Pancreas (tissue), 10 donors: Measurements from ENCODE around the gene ERN1. TPM values are rescaled to one million over a fixed set of nuclear protein-coding genes. Genes with fewer than 3 reads are reported as not detected.
A peak's percentile ranks its signal among the peaks of the same experiment; 100 is the strongest.
"Not testable (repeated sequence)": the region's sequence is repeated elsewhere in the genome, so short reads cannot be mapped to it uniquely, and the experiment has no call there.

ENCODE experiments used
- ATAC-seq, 4 donors: fragments of 200-7000 bp; cut with Tn5 transposase; one replicate each; pipeline versions ENCODE4 v1.8.0 to v1.9.1; 2020; ENCODE audit warnings: mild to moderate bottlenecking in 4 of 4, moderate library complexity in 4 of 4
- DNase-seq, 6 donors: peaks; one replicate each; pipeline ENCODE4 v3.0.0-alpha.2; 2020
- FAIRE-seq: peaks from 2 replicates; lab custom pipeline; 2012; peaks lifted over from hg19 to GRCh38; lab: Jason Lieb, UNC
- H3K27ac ChIP-seq, 4 donors: fragments of 200-600 bp; sonication (generic); 1 replicate in 3 of 4; 2 replicates in 1 of 4; pipeline versions ENCODE4 v1.5.0 to v1.8.0; 2020
- H3K27me3 ChIP-seq, 4 donors: fragments of 200-600 bp; one replicate each; pipeline ENCODE4 v1.8.0; 2021
- H3K36me3 ChIP-seq, 3 donors: fragments of 200-600 bp; sonication (generic) in 1 of 3; one replicate each; pipeline versions ENCODE4 v1.5.0 to v1.8.0; 2020 to 2021
- H3K4me1 ChIP-seq, 3 donors: fragments of 200-600 bp; one replicate each; pipeline ENCODE4 v1.8.0; 2021
- H3K4me3 ChIP-seq, 4 donors: fragments of 200-600 bp; sonication (generic) in 2 of 4; one replicate each; pipeline versions ENCODE4 v1.5.0 to v1.8.0; 2020 to 2021
- H3K9me3 ChIP-seq, 4 donors: fragments of 200-600 bp; one replicate each; pipeline ENCODE4 v1.8.0; 2021
- CTCF ChIP-seq, 4 donors: fragments of 200-600 bp; sonication (generic) in 3 of 4; IDR thresholded peaks; one replicate each; pipeline versions ENCODE4 v1.5.0 to v1.8.0; 2021; ENCODE audit warnings: antibody characterized with exemption in 4 of 4
- WGBS, 2 donors: extraction: QIAGEN DNeasy Blood & Tissue Kit; methylation state at CpG; one replicate each; pipeline ENCODE4 v1.1.7; 2013; 5-methylcytosine and 5-hydroxymethylcytosine counted together
- intact Hi-C, 3 donors: fragments of 100-400 bp; cut with DNase I; formaldehyde crosslinking; loops; one replicate each; pipeline versions ENCODE4 v1.11.1 to v1.14.2; 2022
- polyA plus RNA-seq, 2 donors: library from polyadenylated mRNA; stranded (reverse); fragments of 200-250 nt; gene quantifications; one replicate each; pipeline ENCODE4 v1.2.3, GENCODE V29; 2013
- total RNA-seq, 6 donors: library from RNA; stranded (reverse); fragmentation: NEBNext Ultra II Directional in 4 of 6; extraction: Animal tissue kit (Norgen Biotek cat#: 25700) in 4 of 6; gene quantifications; one replicate each; pipeline versions ENCODE4 v1.2.1 to v1.2.4, GENCODE V29; 2021 to 2023
- donor health status: healthy with polysubstance abuse.
- donor health status: DM: no; HTN: no; CAD: no; lungs with moderate emphysema.
- donor health status: DM: no; HTN: no; CAD: no.
- donor health status: control.
- donor health status: control.
- donor health status: Bipolar disorder and iron deficiency.
- donor health status: DM: yes; HTN: yes; CAD: no.
- donor health status: DM: no; HTN: no; CAD: no.
- donor health status: DM: no; HTN: no; CAD: no.
- donor health status: DM: yes; HTN: yes; CAD: no.

Gene ERN1
- total and polyA plus RNA-seq, 8 donors, result 10.4 to 151 (median 39.1) TPM

GRCh38 chr17:64024215-64024654, 105.7 kb downstream of the ERN1 start:
- no peaks in the 10 kb centered on the region for H3K9me3 ChIP-seq
- peak overlapping the region in 3 of 4 donors; percentile 19 to 58 (median 54) for H3K27ac ChIP-seq
- H3K4me3 ChIP-seq, result no peak overlapping the region
- TF ChIP-seq CTCF (IDR thresholded peaks at IDR 0.05), result no peak
- 31 to 35% methylated on average over 8 of the region's 8 CpGs for WGBS, 2 donors
- peaks cover 11 to 24% (median 14%) of the 10 kb centered on the region in 3 donors for H3K4me1 ChIP-seq
- ATAC-seq (peak; percentile 14 to 51 (median 42)), FAIRE-seq (no peak), DNase-seq (peak in 1 of 6 donors; percentile 27)
- H3K36me3 ChIP-seq, result no peaks in the 10 kb centered on the region
- intact Hi-C loops, result loop anchor here in 1 of 3 donors (10.0 kb wide), 1 partner anchor 111 kb away; the partner anchor contains the start of gene ERN1
- no peaks in the 10 kb centered on the region for H3K27me3 ChIP-seq

- Histone ChIP-seq H3K4me1 (peaks cover 11 to 24% (median 14%) of the 10 kb centered on the region in 3 donors), H3K27me3 (no peaks in the 10 kb centered on the region), H3K4me3 (no peak overlapping the region), H3K27ac (no peak overlapping the region), H3K9me3 (no peaks in the 10 kb centered on the region), H3K36me3 (no peaks in the 10 kb centered on the region)
- TF ChIP-seq CTCF (IDR thresholded peaks at IDR 0.05), result no peak
- FAIRE-seq (no peak), ATAC-seq (peak in 1 of 4 donors; percentile 25), DNase-seq (peak in 1 of 6 donors; percentile 50)
- intact Hi-C loops, result loop anchor here in 1 of 3 donors (10.0 kb wide), 1 partner anchor 112 kb away; the partner anchor contains the start of gene ERN1
- WGBS, 2 donors, result 67 to 74% methylated on average over 5 of the region's 5 CpGs
These were observed 107.3 kb downstream of the ERN1 start for GRCh38 chr17:64022611-64023063.

GRCh38 chr17:64020056-64020766, 109.7 kb downstream of the ERN1 start, which contains the start of gene ICAM2:
TSS of gene ICAM2 (minus strand) at chr17:64020633. CDS start at chr17:64006691, 13,942 bp downstream.
- FAIRE-seq (no peak), ATAC-seq (peak; percentile 55 to 79 (median 73))
- TF ChIP-seq CTCF (IDR thresholded peaks at IDR 0.05), result no peak

GRCh38 chr17:64019551-64019961, 110.4 kb downstream of the ERN1 start:
- H3K36me3 ChIP-seq, H3K9me3 ChIP-seq, FAIRE-seq, H3K27ac ChIP-seq, intact Hi-C loops, DNase-seq, H3K27me3 ChIP-seq: not testable (repeated sequence)
- peak in 1 of 4 donors; percentile 9 for ATAC-seq
- WGBS, 2 donors, result 57 to 70% methylated on average over 8 to 9 of the region's 9 CpGs
- peaks cover 0 to 11% (median 2%) of the 10 kb centered on the region in 3 donors for H3K4me1 ChIP-seq
- peak overlapping the region in 2 of 4 donors; percentile 33 to 43 for H3K4me3 ChIP-seq

More at GRCh38 chr17:64020056-64020766, 109.7 kb downstream of the ERN1 start, which contains the start of gene ICAM2:
- H3K4me1 ChIP-seq, result peaks cover 2 to 14% (median 6%) of the 10 kb centered on the region in 3 donors
- WGBS, 2 donors, result 17 to 19% methylated on average over 23 of the region's 23 CpGs
- H3K4me3 ChIP-seq, result peak within 1 kb of the TSS in 3 of 4 donors; percentile 12 to 43 (median 33)
- H3K27me3 ChIP-seq, result no peaks in the 10 kb centered on the region
- peak within 1 kb of the TSS in 3 of 4 donors; percentile 28 to 55 (median 51) for H3K27ac ChIP-seq
- peak in 2 of 6 donors; percentile 36 to 69 for DNase-seq
- H3K36me3 ChIP-seq, result no peaks in the 10 kb centered on the region
- no peaks in the 10 kb centered on the region for H3K9me3 ChIP-seq
- intact Hi-C loops, result loop anchor here in 1 of 3 donors (10.0 kb wide), 1 partner anchor 115 kb away; the partner anchor contains the start of gene ERN1

GRCh38 chr17:64017381-64017980, 112.5 kb downstream of the ERN1 start:
- no peaks in the 10 kb centered on the region for H3K27me3 ChIP-seq
- WGBS, 2 donors, result 89 to 95% methylated on average over 2 of the region's 2 CpGs
- no peaks in the 10 kb centered on the region for H3K36me3 ChIP-seq
- H3K9me3 ChIP-seq, result no peaks in the 10 kb centered on the region
- H3K27ac ChIP-seq, result no peak overlapping the region
- no peak for FAIRE-seq
- H3K4me3 ChIP-seq, result no peak overlapping the region
- intact Hi-C loops, result no loop called here
- TF ChIP-seq CTCF (IDR thresholded peaks at IDR 0.05), result peak in 1 of 4 donors; percentile 12
- no peak for DNase-seq
- H3K4me1 ChIP-seq, result peaks cover 0 to 6% (median 0%) of the 10 kb centered on the region in 3 donors
- ATAC-seq, result no peak
